Tibial nerve (tissue), 3 donors: ENCODE measurements around the gene CMIP.

Experiments used
- POLR2A ChIP-seq, 2 donors: fragments of 450-650 bp; IDR thresholded peaks; one replicate each; pipeline ENCODE4 v1.6.1; 2017; ENCODE audit warnings: antibody characterized with exemption in 2 of 2, mild to moderate bottlenecking in 2 of 2, moderate library complexity in 2 of 2
- TF ChIP-seq, protein P1 (sequence below), 5 experiments: fragments of 200-600 bp in 3 of 5; fragments of 450-650 bp in 2 of 5; sonication (generic) in 3 of 5; IDR thresholded peaks; one replicate each; pipeline ENCODE4 v1.5.1; 2016 to 2019; ENCODE audit warnings: antibody characterized with exemption in 5 of 5, mild to moderate bottlenecking in 3 of 5, moderate library complexity in 2 of 5

DNA sequence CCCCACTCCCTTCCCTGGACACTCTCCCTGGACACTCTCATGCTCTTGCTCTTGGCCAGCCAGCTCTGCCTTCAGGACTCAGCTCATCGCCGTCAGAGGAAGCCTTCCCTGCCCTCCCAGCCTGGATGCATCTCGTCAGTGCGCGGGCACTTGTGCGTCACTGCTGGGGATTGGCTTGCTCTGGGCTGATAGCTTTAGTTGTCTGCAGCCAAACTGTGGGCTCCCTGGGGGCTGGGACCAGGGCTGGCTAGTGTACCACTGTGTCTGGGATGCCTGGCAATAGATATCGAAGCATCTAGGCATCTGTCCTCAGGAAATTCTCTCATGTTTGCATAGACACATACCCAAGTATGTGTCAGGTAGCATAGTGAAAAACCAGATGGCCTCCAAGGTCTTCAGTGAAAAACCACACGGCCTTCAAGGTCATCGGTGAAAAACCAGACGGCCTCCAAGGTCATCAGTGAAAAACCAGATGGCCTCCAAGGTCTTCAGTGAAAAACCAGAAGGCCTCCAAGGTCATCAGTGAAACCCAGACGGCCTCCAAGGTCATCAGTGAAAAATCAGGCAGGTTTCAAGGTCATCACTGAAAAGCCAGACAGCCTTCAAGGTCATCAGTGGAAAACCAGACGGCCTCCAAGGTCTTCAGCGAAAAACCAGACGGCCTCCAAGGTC is 72.0 kb downstream of the CMIP start:
- TF ChIP-seq POLR2A (IDR thresholded peaks at IDR 0.05): no peak
- TF ChIP-seq, protein P1, sequence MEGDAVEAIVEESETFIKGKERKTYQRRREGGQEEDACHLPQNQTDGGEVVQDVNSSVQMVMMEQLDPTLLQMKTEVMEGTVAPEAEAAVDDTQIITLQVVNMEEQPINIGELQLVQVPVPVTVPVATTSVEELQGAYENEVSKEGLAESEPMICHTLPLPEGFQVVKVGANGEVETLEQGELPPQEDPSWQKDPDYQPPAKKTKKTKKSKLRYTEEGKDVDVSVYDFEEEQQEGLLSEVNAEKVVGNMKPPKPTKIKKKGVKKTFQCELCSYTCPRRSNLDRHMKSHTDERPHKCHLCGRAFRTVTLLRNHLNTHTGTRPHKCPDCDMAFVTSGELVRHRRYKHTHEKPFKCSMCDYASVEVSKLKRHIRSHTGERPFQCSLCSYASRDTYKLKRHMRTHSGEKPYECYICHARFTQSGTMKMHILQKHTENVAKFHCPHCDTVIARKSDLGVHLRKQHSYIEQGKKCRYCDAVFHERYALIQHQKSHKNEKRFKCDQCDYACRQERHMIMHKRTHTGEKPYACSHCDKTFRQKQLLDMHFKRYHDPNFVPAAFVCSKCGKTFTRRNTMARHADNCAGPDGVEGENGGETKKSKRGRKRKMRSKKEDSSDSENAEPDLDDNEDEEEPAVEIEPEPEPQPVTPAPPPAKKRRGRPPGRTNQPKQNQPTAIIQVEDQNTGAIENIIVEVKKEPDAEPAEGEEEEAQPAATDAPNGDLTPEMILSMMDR (IDR thresholded peaks at IDR 0.05): no peak
